HG03060 (cell line): Measurements from ENCODE around the gene KRTAP20-3.

ENCODE experiments used
- ATAC-seq: cut with Tn5 transposase; IDR thresholded peaks from one replicate; pipeline ENCODE4 v1.9.1; 2021; ENCODE audit warnings: low read depth, moderate number of reproducible peaks; ENCODE audit not compliant: unreplicated experiment

The KRTAP20-3 gene

DNA sequence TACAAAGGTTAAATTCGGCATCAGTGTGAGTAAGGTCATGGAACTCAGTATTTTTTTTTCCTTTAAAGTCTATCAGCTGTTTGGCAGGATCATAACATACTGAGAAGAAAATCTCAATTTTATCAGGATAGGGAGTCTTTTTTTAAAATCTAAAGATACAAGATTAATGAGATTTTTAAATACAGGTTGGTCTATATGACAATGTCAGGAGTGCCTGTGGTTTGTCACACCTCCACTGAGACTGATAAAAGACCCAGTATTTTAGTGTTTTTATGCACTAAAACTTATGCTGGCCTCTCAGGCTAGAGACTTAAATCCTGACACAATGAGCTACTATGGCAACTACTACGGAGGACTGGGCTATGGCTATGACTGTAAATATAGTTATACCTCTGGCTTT is at the start of gene KRTAP20-3:
KRTAP20-3 (plus strand) TSS at position 301 of the 400 bp plus-strand sequence.
- ATAC-seq: no peak

DNA sequence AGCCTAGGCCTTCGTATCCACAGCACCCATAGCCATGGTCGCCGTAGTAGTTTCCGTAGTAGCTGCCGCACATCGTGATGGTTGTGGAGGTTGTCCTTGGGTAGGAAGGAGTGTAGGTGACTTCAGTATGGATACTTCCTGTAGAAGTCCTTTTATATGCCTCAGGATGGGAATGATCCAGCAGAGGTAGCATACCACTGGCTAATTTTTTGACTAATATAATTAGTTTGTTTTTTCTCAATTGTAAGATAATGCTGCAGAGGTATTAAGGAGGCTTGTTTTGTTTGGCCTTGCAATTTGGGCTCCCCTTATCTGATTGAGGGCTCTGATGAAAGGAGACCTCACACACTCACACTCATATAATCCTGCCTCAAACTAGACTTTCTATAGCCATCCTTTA is 43.9 kb upstream of the KRTAP20-3 start, which contains the start of gene KRTAP6-2:
KRTAP6-2 (minus strand) TSS at position 101 of the 400 bp plus-strand sequence; CDS start at position 73, 28 bp downstream.
- no peak for ATAC-seq

DNA sequence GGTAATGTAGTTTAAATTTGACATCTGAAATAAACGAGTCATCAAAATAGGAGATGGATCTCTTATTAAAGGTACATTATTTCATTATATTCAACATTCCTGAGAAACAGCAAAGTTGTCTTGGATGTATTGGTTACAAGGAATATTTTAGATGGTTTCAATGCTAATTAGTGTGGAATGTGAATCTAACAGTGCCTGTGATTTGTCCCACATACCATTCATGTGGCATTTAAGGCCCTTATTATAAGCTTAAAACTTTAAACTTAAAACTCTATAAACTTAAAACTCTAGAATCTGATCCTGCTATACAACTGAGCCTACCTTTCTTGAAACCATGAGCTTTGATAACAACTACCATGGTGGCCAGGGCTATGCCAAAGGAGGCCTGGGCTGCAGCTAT is 41.9 kb upstream of the KRTAP20-3 start, which contains the start of gene KRTAP22-1:
KRTAP22-1 (plus strand) TSS at position 301 of the 400 bp plus-strand sequence.
- no peak for ATAC-seq

DNA sequence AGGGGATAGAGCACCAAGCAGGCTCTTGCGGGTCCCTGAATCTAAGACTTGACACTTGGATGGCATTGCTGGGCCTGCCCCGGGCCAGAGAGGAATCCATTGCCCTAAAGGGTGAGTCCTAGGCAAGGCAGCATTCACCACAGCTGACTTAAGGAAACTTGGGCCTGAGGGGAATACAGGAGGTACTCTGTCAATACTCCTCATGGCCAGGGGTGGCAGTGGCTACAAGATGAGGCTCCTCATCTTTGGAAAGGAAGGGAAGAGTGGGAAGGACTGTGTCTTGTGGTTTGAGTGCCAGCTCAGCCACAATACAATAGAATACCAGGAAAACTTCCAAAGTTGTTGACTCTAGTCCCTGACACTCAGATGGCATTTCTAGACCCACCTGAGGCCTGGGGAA is 36.7 kb upstream of the KRTAP20-3 start:
- no peak for ATAC-seq

DNA sequence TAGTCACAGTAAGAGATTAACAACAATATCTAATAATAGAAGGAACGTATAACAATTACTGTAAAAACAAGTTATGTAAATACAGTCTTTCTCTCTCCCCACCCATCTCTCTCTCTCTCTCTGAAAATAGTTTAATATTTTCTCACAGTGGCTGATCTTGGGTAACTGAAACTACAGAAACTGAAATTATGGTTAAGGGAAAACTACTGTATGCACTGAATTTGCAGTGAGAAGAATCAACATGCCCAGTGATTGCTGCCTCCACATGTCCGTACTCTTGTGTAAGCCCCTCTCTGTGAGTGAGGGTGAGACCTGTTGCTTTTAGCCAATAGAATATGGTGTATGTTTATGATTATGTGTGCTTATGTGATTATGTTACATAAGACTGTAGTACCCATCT is 30.5 kb upstream of the KRTAP20-3 start:
- no peak for ATAC-seq

DNA sequence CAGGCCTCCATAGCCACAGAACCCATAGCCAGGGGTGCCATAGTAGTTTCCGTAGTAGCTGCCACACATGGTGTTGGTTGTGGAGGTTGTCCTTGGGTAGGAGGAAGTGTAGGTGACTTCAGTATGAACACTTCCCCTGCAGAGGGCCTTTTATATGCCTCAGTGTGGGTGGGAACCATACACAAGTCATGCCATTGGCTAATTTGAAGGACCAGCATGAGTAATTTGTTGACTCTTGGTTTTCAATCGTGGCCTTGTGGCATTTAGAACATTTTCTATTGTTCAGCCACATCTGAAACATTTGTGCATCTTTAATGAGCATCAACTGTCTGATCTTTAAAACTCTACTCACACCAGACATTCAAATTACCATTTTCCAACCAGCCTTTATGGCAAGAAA is 28.8 kb upstream of the KRTAP20-3 start, which contains the start of gene KRTAP6-1:
KRTAP6-1 (minus strand) TSS at position 95 of the 400 bp plus-strand sequence; CDS start at position 69, 26 bp downstream.
- ATAC-seq: no peak

DNA sequence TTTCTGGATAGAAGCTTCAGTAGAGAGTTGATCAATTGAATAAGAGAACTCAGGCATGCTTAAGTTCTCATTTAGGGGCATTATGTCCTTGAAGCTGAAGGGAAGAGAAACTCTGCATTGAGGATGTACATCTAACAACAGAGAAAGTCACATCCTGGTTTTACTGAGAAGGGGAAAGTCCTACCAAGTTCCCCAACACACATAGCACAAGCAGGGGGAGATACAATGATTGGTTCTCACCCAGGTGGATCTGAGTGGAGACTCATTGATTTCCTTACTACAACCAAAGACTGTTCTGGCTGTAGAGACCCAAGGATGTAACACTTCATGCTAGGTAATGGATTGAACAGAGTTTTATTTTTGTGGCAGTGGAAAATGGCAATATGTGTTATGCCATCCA is 27.5 kb upstream of the KRTAP20-3 start:
- no peak for ATAC-seq

DNA sequence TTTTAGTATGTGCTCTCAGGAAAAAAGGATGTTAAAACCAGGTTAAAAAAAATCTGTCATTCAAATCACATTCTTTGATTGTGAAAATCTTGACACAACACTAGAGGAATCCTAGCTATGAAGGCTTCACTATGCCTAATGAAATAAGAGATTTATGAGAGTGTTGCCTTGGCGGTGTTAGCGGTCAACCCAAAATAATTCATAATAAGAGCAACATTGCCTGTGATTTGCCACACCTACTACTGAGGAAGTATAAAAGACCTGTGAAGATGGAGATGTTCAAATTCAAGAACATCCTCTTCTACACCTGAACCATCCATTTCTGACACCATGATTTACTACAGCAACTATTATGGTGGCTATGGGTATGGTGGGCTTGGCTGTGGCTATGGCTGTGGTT is 26.5 kb upstream of the KRTAP20-3 start, which contains the start of gene KRTAP20-1:
KRTAP20-1 (plus strand) TSS at position 301 of the 400 bp plus-strand sequence; CDS start at position 331, 30 bp downstream.
- ATAC-seq: no peak

DNA sequence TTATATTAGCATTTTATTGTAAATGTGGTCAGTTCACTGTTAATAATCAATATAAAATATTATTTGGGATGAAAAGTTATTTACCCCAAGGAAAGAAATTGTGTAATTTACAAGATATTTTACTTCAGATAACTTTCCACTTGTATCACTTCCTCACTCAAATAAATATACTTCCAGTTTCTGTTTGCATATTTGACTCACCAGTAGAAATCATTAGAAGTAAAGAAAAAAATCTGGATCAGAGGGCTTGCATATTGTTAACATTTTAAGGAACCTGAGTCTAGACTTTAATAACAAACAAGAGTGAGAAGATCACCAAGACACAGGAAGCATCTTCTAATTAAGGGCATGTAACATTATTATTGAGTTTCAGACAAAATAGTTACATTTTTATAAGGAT is 22.6 kb upstream of the KRTAP20-3 start:
- no peak for ATAC-seq

DNA sequence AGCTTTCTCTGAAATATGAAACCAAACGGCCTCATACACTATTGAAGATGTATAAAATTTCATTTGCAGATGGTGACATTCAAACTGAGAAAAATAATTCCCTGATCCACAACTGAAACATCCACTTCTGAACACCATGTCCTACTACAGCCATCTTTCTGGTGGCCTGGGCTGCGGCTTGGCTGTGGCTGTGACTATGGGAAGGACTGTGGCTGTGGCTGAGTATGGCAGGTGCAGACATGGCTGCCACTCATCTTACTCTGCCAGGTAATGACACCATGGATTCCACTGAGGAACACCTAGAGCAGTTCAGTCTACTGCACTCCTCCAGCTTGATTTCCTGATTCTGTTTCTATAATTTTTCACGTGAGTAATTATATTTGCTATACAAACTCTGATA is 22.1 kb upstream of the KRTAP20-3 start, which contains the start of gene KRTAP20-4:
KRTAP20-4 (plus strand) TSS at position 106 of the 400 bp plus-strand sequence.
- no peak for ATAC-seq

DNA sequence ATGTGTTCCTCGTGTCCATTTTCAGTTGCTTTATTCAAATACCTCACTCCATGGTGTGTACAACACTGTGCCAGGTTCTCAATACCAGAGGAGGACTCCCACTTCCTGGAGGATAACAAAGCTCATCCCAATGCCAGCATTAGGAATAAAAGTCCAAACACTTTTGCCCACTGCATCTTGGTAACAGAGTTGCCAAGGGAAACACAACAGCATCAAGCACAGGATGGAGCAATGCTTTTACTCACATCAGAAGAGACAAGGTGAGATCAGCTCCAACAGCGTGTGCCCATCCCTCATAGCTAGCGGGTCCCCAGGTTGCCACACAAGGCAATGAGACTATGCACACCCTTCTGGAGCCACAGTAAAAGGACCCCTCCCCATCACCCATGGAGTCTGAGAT is 19.3 kb upstream of the KRTAP20-3 start:
- ATAC-seq: no peak

- ATAC-seq: no peak
Observed at GRCh38 chr21:30625449-30626165, 17.1 kb upstream of the KRTAP20-3 start.

DNA sequence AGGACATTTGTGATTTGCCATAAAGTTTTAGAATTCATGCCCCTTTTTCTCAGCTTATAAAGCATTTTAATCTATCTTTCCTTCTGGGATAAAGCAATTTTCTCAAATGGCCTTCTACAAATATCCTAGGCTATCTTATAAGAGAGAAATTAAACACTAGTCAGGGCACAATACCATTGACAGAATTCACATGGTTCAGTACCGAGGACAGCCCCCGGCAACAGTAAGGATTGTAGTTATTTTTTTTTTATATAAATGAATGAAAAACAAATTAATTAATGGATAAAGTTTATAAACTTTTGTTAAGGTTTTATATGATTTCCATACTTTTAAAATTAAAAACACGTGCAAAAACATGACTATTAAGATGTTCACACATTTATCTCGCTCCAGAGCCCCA is 14.6 kb upstream of the KRTAP20-3 start:
- ATAC-seq: no peak

DNA sequence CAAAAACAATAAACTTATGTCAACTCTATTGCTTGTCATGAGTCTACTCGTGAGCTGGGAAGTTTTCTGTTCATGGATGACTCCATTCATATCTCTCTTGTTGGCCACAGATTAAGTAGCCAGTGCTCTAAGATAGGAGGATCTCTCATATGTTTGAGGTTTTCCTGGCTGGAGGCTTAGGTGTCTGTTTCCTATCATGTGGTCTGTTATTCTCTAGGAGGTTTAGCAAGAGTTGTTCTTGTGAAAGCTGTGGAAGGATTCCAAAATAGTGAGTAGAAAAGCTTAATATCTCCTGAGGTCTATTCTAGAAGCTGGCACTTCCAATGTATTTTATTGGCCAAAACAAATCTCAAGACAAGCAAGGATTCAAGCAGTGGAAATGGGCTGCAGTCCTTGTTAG is 13.5 kb upstream of the KRTAP20-3 start:
- ATAC-seq: no peak

DNA sequence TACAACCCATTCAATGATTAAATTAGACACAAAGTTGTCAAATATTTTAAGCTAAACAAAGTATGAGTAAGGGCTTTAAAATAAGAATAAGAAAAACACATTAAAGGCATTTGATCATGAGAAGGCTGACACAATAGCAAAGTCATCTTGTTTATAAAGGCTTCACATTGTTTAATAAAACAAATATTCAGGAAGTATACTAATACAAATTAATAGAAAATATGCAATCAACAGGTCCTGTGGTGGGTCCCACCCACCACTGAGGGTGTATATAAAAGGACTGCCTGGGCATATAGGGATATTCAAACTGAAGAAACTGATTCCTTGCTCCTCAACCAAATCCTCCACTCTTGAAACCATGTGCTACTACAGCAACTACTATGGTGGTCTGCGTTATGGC is 7.8 kb upstream of the KRTAP20-3 start, which contains the start of gene KRTAP20-2:
KRTAP20-2 (plus strand) TSS at position 301 of the 400 bp plus-strand sequence; CDS start at position 359, 58 bp downstream.
- ATAC-seq: no peak

- no peak for ATAC-seq
Observed at GRCh38 chr21:30638686-30639085, 4.0 kb upstream of the KRTAP20-3 start.

DNA sequence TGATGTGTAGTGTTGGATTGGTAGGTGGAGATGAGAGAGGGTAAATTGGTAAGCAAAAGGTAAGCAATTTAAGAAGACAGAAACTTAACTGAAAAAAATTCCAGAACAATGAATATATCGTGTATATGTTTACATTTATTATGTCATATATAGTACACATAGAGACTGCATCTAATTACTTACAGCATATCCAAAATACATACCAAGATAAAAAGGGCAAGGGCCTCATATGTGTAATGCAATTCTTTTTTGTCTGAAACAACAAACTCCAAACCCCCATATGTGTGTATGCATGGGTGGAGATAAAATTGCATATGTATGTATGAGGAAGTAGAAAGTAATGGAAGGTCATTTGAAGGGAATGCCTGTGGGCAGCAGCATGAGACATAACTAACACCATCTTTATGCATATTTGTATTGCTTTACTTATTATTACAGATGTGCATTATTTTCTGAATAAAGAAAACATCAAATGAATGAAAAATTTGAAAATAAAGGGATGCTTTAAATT is 4.3 kb downstream of the KRTAP20-3 start:
- ATAC-seq: no peak

DNA sequence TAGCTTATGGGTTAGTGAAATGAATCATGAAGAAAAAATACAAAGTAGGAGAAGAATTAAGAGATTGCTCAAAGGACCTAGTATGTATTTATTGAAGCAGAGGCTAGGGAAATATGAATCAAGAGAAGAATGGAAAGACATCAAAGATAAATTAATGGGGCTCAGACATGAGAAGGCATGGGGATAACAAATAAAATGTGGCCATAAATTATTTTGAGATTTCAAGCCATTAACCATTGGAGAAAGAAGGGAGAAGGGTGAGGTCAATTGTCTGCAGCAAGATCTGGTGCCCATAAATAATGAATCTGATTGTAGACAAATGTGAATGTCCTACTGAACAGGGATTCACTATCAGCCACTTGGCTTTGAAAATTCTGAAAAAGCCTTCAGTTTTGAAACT is 10.2 kb downstream of the KRTAP20-3 start:
- no peak for ATAC-seq

GRCh38 chr21:30668776-30669175 is 26.1 kb downstream of the KRTAP20-3 start:
- ATAC-seq: no peak

- ATAC-seq: no peak
Observed at GRCh38 chr21:30672985-30673650, 30.5 kb downstream of the KRTAP20-3 start.

GRCh38 chr21:30674312-30674711 is 31.6 kb downstream of the KRTAP20-3 start:
- ATAC-seq: no peak
